Omental fat pad (tissue), 4 donors: ENCODE results near the gene EML5. TPM values are rescaled to one million over a fixed set of nuclear protein-coding genes. Genes with fewer than 3 reads are reported as not detected.

Experiments used
- ATAC-seq: fragments of 150-250 bp; one replicate; pipeline ENCODE4 v1.9.1; 2016; ENCODE audit warnings: mild to moderate bottlenecking, moderate library complexity; ENCODE audit not compliant: low FRiP score
- DNase-seq: peaks from one replicate; pipeline ENCODE4 v3.0.0-alpha.2; 2019; ENCODE audit warnings: low spot score
- CTCF ChIP-seq, 3 donors: fragments of 450-650 bp; IDR thresholded peaks; one replicate each; pipeline ENCODE4 v1.5.1; 2016 to 2017; ENCODE audit warnings: antibody characterized with exemption in 3 of 3, mild to moderate bottlenecking in 3 of 3, moderate library complexity in 2 of 3
- total RNA-seq, 4 donors: library from RNA; depleted of rRNA; stranded (reverse); fragments of >200 nt; gene quantifications; one replicate each; pipeline ENCODE4 v1.1.0, GENCODE V29; 2016

The EML5 gene
- total RNA-seq, 4 donors from 2014 or later = 0.36 to 0.63 (median 0.47) TPM

- TF ChIP-seq CTCF (IDR thresholded peaks at IDR 0.05) = no peak
- DNase-seq (no peak), ATAC-seq (no peak)
Measured at GRCh38 chr14:88590173-88590572, 202.6 kb downstream of the EML5 start.

GRCh38 chr14:88588081-88588480, 204.7 kb downstream of the EML5 start:
- no peak for TF ChIP-seq CTCF (IDR thresholded peaks at IDR 0.05)
- no peak for DNase-seq
- no peak for ATAC-seq

GRCh38 chr14:88584451-88584850, 208.3 kb downstream of the EML5 start:
- TF ChIP-seq CTCF (IDR thresholded peaks at IDR 0.05) = no peak
- DNase-seq (no peak), ATAC-seq (no peak)

GRCh38 chr14:88576222-88576621, 216.5 kb downstream of the EML5 start:
- no peak for TF ChIP-seq CTCF (IDR thresholded peaks at IDR 0.05)
- DNase-seq = no peak
- ATAC-seq = no peak

DNA sequence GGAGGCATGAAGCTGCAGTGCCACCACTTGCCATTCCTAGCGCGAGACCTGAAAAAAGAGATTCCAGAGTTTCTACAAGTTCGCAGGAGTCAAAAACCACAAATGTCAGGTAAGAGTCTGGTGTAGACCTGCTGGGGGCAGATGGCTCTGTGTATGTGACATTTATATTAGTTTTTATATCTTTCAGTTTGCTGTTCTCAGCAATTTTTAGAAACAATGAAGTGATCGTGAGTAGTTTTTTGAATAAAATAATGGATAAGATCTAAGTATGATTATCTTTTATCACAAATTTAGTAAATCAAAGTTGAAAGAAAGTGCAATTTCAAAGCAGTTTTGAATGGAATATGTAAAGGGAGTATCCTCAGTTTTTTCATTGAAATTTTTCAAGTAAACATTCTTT, 220.6 kb downstream of the EML5 start:
- TF ChIP-seq CTCF (IDR thresholded peaks at IDR 0.05) = no peak
- no peak for ATAC-seq
- no peak for DNase-seq

GRCh38 chr14:88568196-88568595, 224.6 kb downstream of the EML5 start:
- no peak for DNase-seq
- no peak for TF ChIP-seq CTCF (IDR thresholded peaks at IDR 0.05)
- ATAC-seq = no peak

GRCh38 chr14:88565427-88565826, 227.3 kb downstream of the EML5 start:
- DNase-seq = no peak
- ATAC-seq = no peak
- no peak for TF ChIP-seq CTCF (IDR thresholded peaks at IDR 0.05)
